Activated CD4-positive, alpha-beta T cell treated with anti-CD3 and anti-CD28 coated beads for 36 hours (primary cell): ENCODE results near the gene PTPN12. TPM values are rescaled to one million over a fixed set of nuclear protein-coding genes. Genes with fewer than 3 reads are reported as not detected.

Source experiments
- ATAC-seq: fragments of 200-7000 bp; cut with Tn5 transposase; one replicate; pipeline ENCODE4 v1.10.0; 2021; ENCODE audit warnings: mild to moderate bottlenecking, moderate library complexity
- CTCF ChIA-PET: fragments of 350-600 bp; sonication (Branson Sonifier 250); formaldehyde crosslinking; loops from one replicate; lab custom pipeline; 2021; ENCODE audit warnings: antibody characterized with exemption; lab: Charles Lee
- POLR2A ChIA-PET: fragments of 350-600 bp; sonication (Branson Sonifier 250); formaldehyde crosslinking; loops from one replicate; lab custom pipeline; 2021; ENCODE audit warnings: antibody characterized with exemption, inconsistent platforms; lab: Charles Lee
- DNase-seq: peaks from one replicate; pipeline ENCODE4 v3.0.0-alpha.2; 2020
- H3K27ac Mint-ChIP-seq: one replicate; pipeline ENCODE4 v1.8.0; 2021; ENCODE audit warnings: mixed read lengths
- H3K27me3 Mint-ChIP-seq: one replicate; pipeline ENCODE4 v1.8.0; 2021; ENCODE audit warnings: mixed read lengths
- H3K36me3 Mint-ChIP-seq: one replicate; pipeline ENCODE4 v1.8.0; 2021; ENCODE audit warnings: low read depth, mixed read lengths
- H3K4me1 Mint-ChIP-seq: one replicate; pipeline ENCODE4 v1.8.0; 2021; ENCODE audit warnings: mixed read lengths
- H3K4me3 Mint-ChIP-seq: one replicate; pipeline ENCODE4 v1.8.0; 2021; ENCODE audit warnings: mild to moderate bottlenecking, moderate library complexity, mixed read lengths
- H3K9me3 Mint-ChIP-seq: one replicate; pipeline ENCODE4 v1.8.0; 2021; ENCODE audit warnings: low read depth, mixed read lengths
- intact Hi-C, 2 experiments: fragments of 100-400 bp; cut with DNase I in 1 of 2; cut with micrococcal nuclease in 1 of 2; formaldehyde crosslinking; loops; one replicate each; pipeline versions ENCODE4 v1.14.2 to v1.15.1; 2022 to 2024; cut with DNase I, micrococcal nuclease
- total RNA-seq, 2 experiments: library from RNA; stranded (reverse); gene quantifications; one replicate each; pipeline ENCODE4 v1.2.3, GENCODE V29; 2021

The PTPN12 gene
- total RNA-seq, 2 experiments from 2014 or later: 8.5 to 12.0 TPM

DNA sequence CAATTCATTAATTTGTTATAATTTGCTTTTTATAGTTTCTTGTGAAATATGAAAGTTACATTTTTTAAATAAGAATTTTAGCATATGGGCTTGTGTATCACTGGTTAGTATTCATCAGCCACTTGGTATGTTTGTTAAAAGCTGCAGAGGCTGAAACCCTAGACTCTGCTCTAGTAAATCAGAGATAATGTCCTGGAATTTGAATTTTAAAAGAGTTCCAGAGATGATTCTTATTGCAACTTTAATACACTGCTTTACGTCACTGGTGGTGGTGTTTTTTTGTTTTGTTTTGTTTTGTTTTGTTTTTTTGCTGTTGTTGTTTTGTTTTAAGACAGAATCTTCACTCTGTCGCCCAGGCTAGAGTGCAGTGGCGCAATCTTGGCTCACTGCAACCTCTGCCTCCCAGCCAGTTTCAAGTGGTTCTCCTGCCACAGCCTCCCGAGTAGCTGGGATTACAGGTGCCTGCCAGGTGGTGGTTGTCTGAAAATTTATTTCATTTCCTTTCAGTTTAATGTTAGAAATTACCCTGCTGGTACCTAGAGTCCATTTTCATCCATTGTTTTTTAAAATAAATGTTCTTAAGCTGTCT lies 43.8 kb downstream of the PTPN12 start:
- ChIA-PET CTCF (interaction anchor here (1.3 kb wide), 1 partner anchor 14 kb away, joined by 3 read pairs; no protein-coding TSS in a partner anchor), POLR2A (no interaction called here)
- DNase-seq (no peak), ATAC-seq (no peak)
- H3K9me3 Mint-ChIP-seq: no peaks in the 10 kb centered on the region
- intact Hi-C loops: no loop called here
- no peaks in the 10 kb centered on the region for H3K4me1 Mint-ChIP-seq
- no peak overlapping the region for H3K4me3 Mint-ChIP-seq
- H3K27me3 Mint-ChIP-seq: no peaks in the 10 kb centered on the region
- no peak overlapping the region for H3K27ac Mint-ChIP-seq
- no peaks in the 10 kb centered on the region for H3K36me3 Mint-ChIP-seq

- H3K4me3 Mint-ChIP-seq: no peak overlapping the region
- no peaks in the 10 kb centered on the region for H3K4me1 Mint-ChIP-seq
- no peaks in the 10 kb centered on the region for H3K9me3 Mint-ChIP-seq
- intact Hi-C loops: no loop called here
- ChIA-PET CTCF (no interaction called here), POLR2A (interaction anchor here (0.5 kb wide), 1 partner anchor 25 kb away, joined by 3 read pairs; no protein-coding TSS in a partner anchor)
- no peaks in the 10 kb centered on the region for H3K36me3 Mint-ChIP-seq
- ATAC-seq (no peak), DNase-seq (no peak)
- no peak overlapping the region for H3K27ac Mint-ChIP-seq
- no peaks in the 10 kb centered on the region for H3K27me3 Mint-ChIP-seq
Observed at GRCh38 chr7:77587272-77587671, 50.2 kb downstream of the PTPN12 start.

- ChIA-PET POLR2A (no interaction called here), CTCF (no interaction called here)
- ATAC-seq (no peak), DNase-seq (no peak)
- intact Hi-C loops: no loop called here
- Mint-ChIP-seq H3K4me1 (no peaks in the 10 kb centered on the region), H3K4me3 (no peak overlapping the region), H3K27me3 (no peaks in the 10 kb centered on the region), H3K36me3 (no peaks in the 10 kb centered on the region), H3K27ac (no peak overlapping the region), H3K9me3 (no peaks in the 10 kb centered on the region)
Observed at GRCh38 chr7:77600952-77601351, 63.9 kb downstream of the PTPN12 start.

GRCh38 chr7:77606562-77606961 lies 69.5 kb downstream of the PTPN12 start:
- intact Hi-C loops: no loop called here
- CTCF ChIA-PET: no interaction called here
- H3K27me3 Mint-ChIP-seq: no peaks in the 10 kb centered on the region
- POLR2A ChIA-PET: no interaction called here
- ATAC-seq: no peak
- no peak overlapping the region for H3K27ac Mint-ChIP-seq
- H3K4me1 Mint-ChIP-seq: no peaks in the 10 kb centered on the region
- no peaks in the 10 kb centered on the region for H3K9me3 Mint-ChIP-seq
- H3K36me3 Mint-ChIP-seq: peaks cover 6% of the 10 kb centered on the region
- no peak for DNase-seq
- no peak overlapping the region for H3K4me3 Mint-ChIP-seq

GRCh38 chr7:77619314-77619713 lies 82.2 kb downstream of the PTPN12 start:
- H3K27ac Mint-ChIP-seq: no peak overlapping the region
- ChIA-PET CTCF (interaction anchor here (0.7 to 0.8 kb wide), 2 partner anchors 280 to 376 kb away, joined by 3 read pairs; no protein-coding TSS in a partner anchor), POLR2A (no interaction called here)
- peaks cover 5% of the 10 kb centered on the region for H3K4me1 Mint-ChIP-seq
- no peaks in the 10 kb centered on the region for H3K27me3 Mint-ChIP-seq
- H3K36me3 Mint-ChIP-seq: no peaks in the 10 kb centered on the region
- ATAC-seq (no peak), DNase-seq (no peak)
- H3K4me3 Mint-ChIP-seq: no peak overlapping the region
- intact Hi-C loops: no loop called here
- no peaks in the 10 kb centered on the region for H3K9me3 Mint-ChIP-seq

- H3K27ac Mint-ChIP-seq: no peak overlapping the region
- intact Hi-C loops: no loop called here
- H3K4me3 Mint-ChIP-seq: no peak overlapping the region
- H3K4me1 Mint-ChIP-seq: peaks cover 3% of the 10 kb centered on the region
- POLR2A ChIA-PET: no interaction called here
- H3K36me3 Mint-ChIP-seq: no peaks in the 10 kb centered on the region
- H3K9me3 Mint-ChIP-seq: no peaks in the 10 kb centered on the region
- ATAC-seq: no peak
- no peaks in the 10 kb centered on the region for H3K27me3 Mint-ChIP-seq
- no peak for DNase-seq
- CTCF ChIA-PET: interaction anchor here (1.9 kb wide), 1 partner anchor 25 kb away, joined by 5 read pairs; no protein-coding TSS in a partner anchor
Observed at GRCh38 chr7:77626586-77627308, 89.7 kb downstream of the PTPN12 start.

- POLR2A ChIA-PET: no interaction called here
- CTCF ChIA-PET: interaction anchor here (1.9 kb wide), 1 partner anchor 24 kb away, joined by 5 read pairs; no protein-coding TSS in a partner anchor
- H3K27me3 Mint-ChIP-seq: no peaks in the 10 kb centered on the region
- ATAC-seq: peak; percentile 75
- no peaks in the 10 kb centered on the region for H3K9me3 Mint-ChIP-seq
- H3K4me3 Mint-ChIP-seq: no peak overlapping the region
- DNase-seq: no peak
- H3K36me3 Mint-ChIP-seq: no peaks in the 10 kb centered on the region
- H3K4me1 Mint-ChIP-seq: peaks cover 3% of the 10 kb centered on the region
- intact Hi-C loops: no loop called here
- H3K27ac Mint-ChIP-seq: no peak overlapping the region
Observed at GRCh38 chr7:77627309-77627676, 90.2 kb downstream of the PTPN12 start.

GRCh38 chr7:77629797-77630196 lies 92.7 kb downstream of the PTPN12 start:
- POLR2A ChIA-PET: no interaction called here
- CTCF ChIA-PET: no interaction called here
- H3K36me3 Mint-ChIP-seq: no peaks in the 10 kb centered on the region
- intact Hi-C loops: no loop called here
- ATAC-seq: no peak
- no peak overlapping the region for H3K4me3 Mint-ChIP-seq
- no peaks in the 10 kb centered on the region for H3K9me3 Mint-ChIP-seq
- no peaks in the 10 kb centered on the region for H3K27me3 Mint-ChIP-seq
- DNase-seq: no peak
- H3K4me1 Mint-ChIP-seq: peaks cover 3% of the 10 kb centered on the region
- H3K27ac Mint-ChIP-seq: no peak overlapping the region

- no peaks in the 10 kb centered on the region for H3K27me3 Mint-ChIP-seq
- no peaks in the 10 kb centered on the region for H3K9me3 Mint-ChIP-seq
- DNase-seq: no peak
- H3K36me3 Mint-ChIP-seq: no peaks in the 10 kb centered on the region
- POLR2A ChIA-PET: no interaction called here
- no peak overlapping the region for H3K27ac Mint-ChIP-seq
- peaks cover 3% of the 10 kb centered on the region for H3K4me1 Mint-ChIP-seq
- CTCF ChIA-PET: interaction anchor here (0.6 to 1.5 kb wide), 3 partner anchors 16 to 128 kb away, joined by 3 to 5 read pairs (median 3); no protein-coding TSS in a partner anchor
- intact Hi-C loops: no loop called here
- H3K4me3 Mint-ChIP-seq: no peak overlapping the region
- no peak for ATAC-seq
Observed at GRCh38 chr7:77631820-77632219, 94.7 kb downstream of the PTPN12 start.

GRCh38 chr7:77644774-77645173 lies 107.7 kb downstream of the PTPN12 start:
- no peaks in the 10 kb centered on the region for H3K4me1 Mint-ChIP-seq
- CTCF ChIA-PET: no interaction called here
- intact Hi-C loops: no loop called here

DNA sequence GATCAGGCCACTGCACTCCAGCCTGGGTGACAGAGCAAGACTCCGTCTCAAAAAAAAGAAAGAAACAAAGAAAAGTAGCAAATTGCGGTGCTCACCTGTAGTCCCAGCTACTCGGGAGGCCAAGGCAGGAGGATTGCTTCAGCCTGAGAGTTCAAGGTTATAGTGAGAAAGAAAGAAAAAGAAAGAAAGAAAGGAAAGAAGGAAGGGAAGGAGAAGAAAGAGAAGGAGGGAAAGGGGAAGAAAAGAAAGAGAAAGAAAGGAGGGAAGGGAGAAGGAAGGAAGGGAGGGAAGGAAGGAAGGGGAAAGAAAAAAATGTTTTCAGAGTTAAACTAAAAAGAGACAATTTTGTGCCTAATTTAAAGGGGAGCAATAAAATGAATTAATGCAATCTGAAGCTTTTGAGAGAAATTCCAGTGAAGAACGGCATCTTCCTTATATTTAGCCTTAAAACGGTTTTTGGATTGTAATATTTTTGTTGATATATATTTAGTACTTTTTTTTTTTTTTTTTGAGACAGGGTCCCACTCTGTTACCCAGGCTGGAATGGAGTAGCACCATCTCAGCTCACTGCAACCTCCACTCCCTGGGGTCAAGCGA lies 111.7 kb downstream of the PTPN12 start:
- intact Hi-C loops: no loop called here
- CTCF ChIA-PET: interaction anchor here (0.5 to 0.8 kb wide), 6 partner anchors 12 to 485 kb away, joined by 3 to 5 read pairs (median 3); no protein-coding TSS in a partner anchor
- DNase-seq: no peak
- Mint-ChIP-seq H3K4me1 (no peaks in the 10 kb centered on the region), H3K27ac (no peak overlapping the region), H3K36me3 (no peaks in the 10 kb centered on the region), H3K4me3 (no peak overlapping the region), H3K9me3 (no peaks in the 10 kb centered on the region), H3K27me3 (no peaks in the 10 kb centered on the region)
- ATAC-seq: no peak
- POLR2A ChIA-PET: no interaction called here

More at GRCh38 chr7:77644774-77645173, 107.7 kb downstream of the PTPN12 start:
- Mint-ChIP-seq H3K36me3 (no peaks in the 10 kb centered on the region), H3K27me3 (no peaks in the 10 kb centered on the region), H3K27ac (no peak overlapping the region), H3K4me3 (no peak overlapping the region), H3K9me3 (no peaks in the 10 kb centered on the region)
- DNase-seq: no peak
- ATAC-seq: no peak
- POLR2A ChIA-PET: no interaction called here
